Epithelial cell of esophagus (primary cell): ENCODE measurements around the gene ZNF529.
A peak's percentile ranks its signal among the peaks of the same experiment; 100 is the strongest.

Experiments
- DNase-seq: peaks from one replicate; pipeline ENCODE4 v3.0.0; 2010; ENCODE audit warnings: low read depth
- H3K4me3 ChIP-seq: 2 replicates; pipeline ENCODE4 v1.5.1; 2011; ENCODE audit warnings: mild to moderate bottlenecking, low read length, control low read depth
- TF ChIP-seq, protein P1 (sequence below): IDR thresholded peaks from 2 replicates; pipeline ENCODE4 v1.5.1; 2011; ENCODE audit warnings: low read depth, mild to moderate bottlenecking, low read length, control low read depth, inconsistent platforms; ENCODE audit not compliant: insufficient read depth; ENCODE audit errors: missing control alignments

Gene ZNF529

GRCh38 chr19:36577271-36577996 is 4.3 kb upstream of the ZNF529 start:
- TF ChIP-seq, protein P1, sequence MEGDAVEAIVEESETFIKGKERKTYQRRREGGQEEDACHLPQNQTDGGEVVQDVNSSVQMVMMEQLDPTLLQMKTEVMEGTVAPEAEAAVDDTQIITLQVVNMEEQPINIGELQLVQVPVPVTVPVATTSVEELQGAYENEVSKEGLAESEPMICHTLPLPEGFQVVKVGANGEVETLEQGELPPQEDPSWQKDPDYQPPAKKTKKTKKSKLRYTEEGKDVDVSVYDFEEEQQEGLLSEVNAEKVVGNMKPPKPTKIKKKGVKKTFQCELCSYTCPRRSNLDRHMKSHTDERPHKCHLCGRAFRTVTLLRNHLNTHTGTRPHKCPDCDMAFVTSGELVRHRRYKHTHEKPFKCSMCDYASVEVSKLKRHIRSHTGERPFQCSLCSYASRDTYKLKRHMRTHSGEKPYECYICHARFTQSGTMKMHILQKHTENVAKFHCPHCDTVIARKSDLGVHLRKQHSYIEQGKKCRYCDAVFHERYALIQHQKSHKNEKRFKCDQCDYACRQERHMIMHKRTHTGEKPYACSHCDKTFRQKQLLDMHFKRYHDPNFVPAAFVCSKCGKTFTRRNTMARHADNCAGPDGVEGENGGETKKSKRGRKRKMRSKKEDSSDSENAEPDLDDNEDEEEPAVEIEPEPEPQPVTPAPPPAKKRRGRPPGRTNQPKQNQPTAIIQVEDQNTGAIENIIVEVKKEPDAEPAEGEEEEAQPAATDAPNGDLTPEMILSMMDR, result no peak
- DNase-seq, result no peak
- no peak overlapping the region for H3K4me3 ChIP-seq

GRCh38 chr19:36574741-36575140 is 1.6 kb upstream of the ZNF529 start:
- TF ChIP-seq, protein P1, result no peak
- DNase-seq, result no peak
- peak overlapping the region; percentile 97 for H3K4me3 ChIP-seq

DNA sequence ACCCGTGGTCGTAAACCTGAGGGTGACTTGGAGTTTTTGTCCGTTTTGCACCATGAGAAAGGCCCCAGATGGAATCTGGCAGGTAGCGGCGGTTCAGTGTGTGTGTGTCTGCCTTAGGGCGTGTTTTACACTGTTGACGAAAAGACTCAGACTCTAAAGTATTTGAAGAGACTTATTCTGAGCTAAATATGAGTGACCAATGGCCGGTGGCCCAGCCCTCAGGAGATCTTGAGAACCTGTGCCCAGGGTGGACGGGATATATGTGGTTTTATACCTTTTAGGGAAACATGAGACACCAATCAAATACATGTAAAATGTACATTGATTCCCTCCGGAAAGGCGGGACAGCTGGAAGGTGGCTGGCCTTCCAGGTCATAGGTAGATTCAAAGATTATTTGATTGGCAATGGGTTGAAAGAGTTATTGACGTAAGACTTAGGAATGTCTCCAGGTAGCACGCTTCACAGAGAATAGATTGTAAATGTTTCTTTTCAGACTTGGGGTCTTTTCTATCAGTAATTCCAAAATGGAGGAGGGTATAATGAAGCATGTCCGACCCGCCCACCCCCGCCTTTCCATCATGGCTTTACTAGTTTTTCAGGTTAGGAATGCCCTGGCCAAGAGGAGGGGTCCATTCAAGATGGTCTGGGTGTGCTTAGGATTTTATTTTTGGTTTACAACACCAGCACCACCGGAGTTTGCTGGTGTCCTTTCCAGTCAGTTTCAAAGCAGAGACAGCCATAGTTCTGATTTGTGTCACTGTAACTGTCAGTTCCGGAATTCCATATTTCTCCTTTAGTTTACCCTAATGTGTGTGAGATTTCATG is 1.0 kb upstream of the ZNF529 start:
- TF ChIP-seq, protein P1, result no peak
- peak; percentile 47 for DNase-seq
- peak overlapping the region; percentile 97 for H3K4me3 ChIP-seq

GRCh38 chr19:36572593-36573019 is 486 bp downstream of the ZNF529 start:
- TF ChIP-seq, protein P1, result no peak
- DNase-seq, result no peak
- peak overlapping the region; percentile 97 for H3K4me3 ChIP-seq

DNA sequence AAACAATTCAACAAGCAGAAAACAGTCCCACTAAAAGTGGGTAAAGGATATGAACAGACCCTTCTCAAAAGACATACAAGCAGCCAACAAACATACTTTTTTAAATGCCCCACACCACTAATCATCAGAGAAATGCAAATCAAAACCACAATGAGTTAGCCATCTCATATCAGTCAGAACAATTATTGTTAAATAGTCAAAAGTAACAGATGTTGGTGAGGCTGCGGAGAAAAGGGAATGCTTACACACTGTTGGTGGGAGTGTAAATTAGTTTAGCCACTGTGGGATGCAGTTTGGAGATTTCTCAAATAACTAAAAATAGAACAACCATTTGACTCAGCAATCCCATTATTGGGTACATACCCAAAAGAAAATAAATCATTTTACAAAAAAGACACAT is 8.7 kb downstream of the ZNF529 start:
- H3K4me3 ChIP-seq, result no peak overlapping the region
- no peak for DNase-seq
- TF ChIP-seq, protein P1, result no peak

DNA sequence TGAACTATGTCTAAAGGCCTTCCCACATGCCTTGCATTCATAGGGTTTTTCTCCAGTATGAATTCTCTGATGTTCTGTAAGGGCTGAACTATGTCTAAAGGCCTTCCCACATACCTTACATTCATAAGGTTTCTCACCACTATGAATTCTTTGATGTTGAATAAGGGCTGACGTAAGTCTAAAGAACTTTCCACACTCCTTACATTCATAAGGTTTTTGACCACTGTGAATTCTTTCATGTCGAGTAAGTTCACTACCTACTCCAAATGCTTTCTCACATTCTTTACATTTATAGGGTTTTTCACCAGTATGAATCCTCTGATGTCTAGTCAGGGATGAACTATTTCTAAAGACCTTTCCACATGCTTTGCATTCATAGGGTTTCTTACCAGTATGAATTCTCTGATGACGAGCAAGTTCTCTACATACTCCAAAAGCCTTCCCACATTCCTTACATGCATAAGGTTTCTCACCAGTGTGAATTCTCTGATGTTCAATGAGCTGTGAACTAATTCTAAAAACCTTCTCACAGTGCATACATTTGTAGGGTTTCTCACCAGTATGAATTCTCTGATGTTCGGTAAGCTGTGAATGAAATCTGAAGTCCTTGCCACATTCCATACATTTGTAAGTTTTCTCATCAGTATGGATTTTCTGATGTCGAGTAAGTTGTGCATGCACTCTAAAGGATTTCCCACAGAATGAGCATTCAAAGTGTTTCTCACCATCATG is 25.9 kb downstream of the ZNF529 start:
- no peak overlapping the region for H3K4me3 ChIP-seq
- DNase-seq, result peak; percentile 3
- TF ChIP-seq, protein P1, result no peak
